Endothelial cell of umbilical vein (primary cell): ENCODE measurements around the gene HECTD3. TPM values are rescaled to one million over a fixed set of nuclear protein-coding genes. Genes with fewer than 3 reads are reported as not detected.

Experiments
- BruUV-seq: library from RNA; stranded (reverse); fragments of 400-500 nt; replicated peaks from 2 replicates; lab custom pipeline; 2021; lab: Mats Ljungman, UMichigan
- CTCF ChIA-PET: fragments of 300-600, 350-600 bp; sonication (Branson Sonifier 250); formaldehyde crosslinking; loops from one replicate; lab custom pipeline; 2021; ENCODE audit warnings: antibody characterized with exemption, inconsistent platforms; lab: Charles Lee
- POLR2A ChIA-PET: fragments of 300-600, 350-600 bp; sonication (Branson Sonifier 250); formaldehyde crosslinking; loops from one replicate; lab custom pipeline; 2021; ENCODE audit warnings: antibody characterized with exemption, inconsistent platforms; lab: Charles Lee
- DNase-seq: peaks from one replicate; pipeline ENCODE4 v3.0.0-alpha.2; 2011; ENCODE audit warnings: low read depth, low spot score
- FAIRE-seq: peaks from 2 replicates; lab custom pipeline; 2011; peaks lifted over from hg19 to GRCh38; lab: Jason Lieb, UNC
- H2AFZ ChIP-seq: 2 replicates; pipeline ENCODE4 v1.6.0; 2012; ENCODE audit warnings: low read depth, low read length, control low read depth, inconsistent platforms
- H3K27ac ChIP-seq: 2 replicates; pipeline ENCODE4 v1.5.1; 2011; ENCODE audit warnings: low read depth, mild to moderate bottlenecking, control low read depth, low read length, moderate library complexity; ENCODE audit not compliant: insufficient read depth
- H3K27me3 ChIP-seq, 2 experiments: 2 replicates each; pipeline versions ENCODE4 v1.6.0 to v1.6.1; 2011; ENCODE audit warnings: low read length in 2 of 2, mixed read lengths in 1 of 2; ENCODE audit not compliant: control insufficient read depth in 2 of 2, insufficient read depth in 2 of 2
- H3K36me3 ChIP-seq, 2 experiments: 2 replicates in 1 of 2; 3 replicates in 1 of 2; pipeline ENCODE4 v1.5.1; 2011; ENCODE audit warnings: low read length in 2 of 2, mild to moderate bottlenecking in 1 of 2, moderate library complexity in 1 of 2; ENCODE audit not compliant: control insufficient read depth in 2 of 2, insufficient read depth in 2 of 2; ENCODE audit errors: extremely low read depth in 1 of 2
- H3K4me1 ChIP-seq: 3 replicates; pipeline ENCODE4 v1.5.1; 2011; ENCODE audit warnings: mild to moderate bottlenecking, low read length; ENCODE audit not compliant: control insufficient read depth, insufficient read depth; ENCODE audit errors: extremely low read depth
- H3K4me2 ChIP-seq: 2 replicates; pipeline ENCODE4 v1.6.1; 2011; ENCODE audit warnings: low read length, control low read depth, mixed read lengths; ENCODE audit not compliant: insufficient read depth
- H3K4me3 ChIP-seq, 3 experiments: fragments of 200-600 bp in 1 of 3; sonication (generic), shearing (Covaris generic) in 1 of 3; replicated peaks in 1 of 3; 2 replicates each; pipeline ENCODE4 v1.5.1; 2011 to 2016; ENCODE audit warnings: control low read depth in 3 of 3, low read length in 3 of 3, mild to moderate bottlenecking in 2 of 3, inconsistent platforms in 1 of 3, low read depth in 1 of 3, moderate library complexity in 1 of 3; ENCODE audit not compliant: insufficient read depth in 1 of 3
- H3K79me2 ChIP-seq: 2 replicates; pipeline ENCODE4 v1.6.0; 2012; ENCODE audit warnings: low read length, inconsistent platforms; ENCODE audit not compliant: control insufficient read depth, insufficient read depth
- H3K9ac ChIP-seq: replicated peaks from 2 replicates; pipeline ENCODE3; 2011; ENCODE audit warnings: low read length, control low read depth; ENCODE audit not compliant: insufficient read depth; ENCODE audit errors: extremely low read depth
- H3K9me1 ChIP-seq: replicated peaks from 3 replicates; pipeline ENCODE4 v1.6.0; 2011; ENCODE audit warnings: mild to moderate bottlenecking, low read length; ENCODE audit not compliant: control insufficient read depth, insufficient read depth; ENCODE audit errors: extremely low read depth
- H3K9me3 ChIP-seq: replicated peaks from 2 replicates; pipeline ENCODE4 v1.5.1; 2012; ENCODE audit warnings: low read length, inconsistent platforms; ENCODE audit not compliant: control insufficient read depth, insufficient read depth
- H4K20me1 ChIP-seq: replicated peaks from 2 replicates; pipeline ENCODE3; 2011; ENCODE audit warnings: mild to moderate bottlenecking, low read length; ENCODE audit not compliant: control insufficient read depth, insufficient read depth; ENCODE audit errors: extremely low read depth
- EZH2 ChIP-seq: IDR thresholded peaks from 2 replicates; pipeline ENCODE4 v1.6.1; 2012; ENCODE audit warnings: borderline replicate concordance, low read depth, mild to moderate bottlenecking, moderate library complexity, low read length, inconsistent platforms; ENCODE audit not compliant: severe bottlenecking
- FOS ChIP-seq: IDR thresholded peaks from 2 replicates; pipeline ENCODE4 v1.6.1; 2011; ENCODE audit warnings: mild to moderate bottlenecking, low read length, moderate library complexity, borderline replicate concordance; ENCODE audit not compliant: insufficient read depth
- GATA2 ChIP-seq: IDR thresholded peaks from 2 replicates; pipeline ENCODE4 v1.7.0; 2011; ENCODE audit warnings: low read depth, mild to moderate bottlenecking, moderate library complexity, mixed read lengths, low read length; ENCODE audit not compliant: insufficient read length, insufficient read depth
- JUN ChIP-seq: IDR thresholded peaks from 2 replicates; pipeline ENCODE4 v1.6.1; 2011; ENCODE audit warnings: borderline replicate concordance, low read depth; ENCODE audit not compliant: insufficient read length, insufficient read depth
- MYC ChIP-seq: IDR thresholded peaks from one replicate; pipeline ENCODE4 v1.6.1; 2011; ENCODE audit warnings: mild to moderate bottlenecking, low read depth, low read length
- POLR2A ChIP-seq: IDR thresholded peaks from 2 replicates; pipeline ENCODE4 v1.6.1; 2012; ENCODE audit warnings: low read depth, mild to moderate bottlenecking, control low read depth, low read length
- POLR2AphosphoS5 ChIP-seq: IDR thresholded peaks from 2 replicates; pipeline ENCODE4 v1.6.1; 2012; ENCODE audit warnings: low read depth, mild to moderate bottlenecking, control low read depth, low read length, moderate library complexity; ENCODE audit not compliant: insufficient read depth
- dilution Hi-C: fragments of 300-500 bp; cut with MboI; formaldehyde crosslinking; loops from one replicate; pipeline ENCODE4 v1.15.0; 2019; ENCODE audit warnings: low sequenced_read_pairs; ENCODE audit not compliant: extremely low pct_ligation_motif_present
- intact Hi-C: fragments of 100-400 bp; cut with micrococcal nuclease; formaldehyde crosslinking; loops from one replicate; pipeline ENCODE4 v1.10.0; 2022
- polyA plus RNA-seq, 4 experiments: library from polyadenylated mRNA; depleted of rRNA in 3 of 4; stranded (reverse) in 3 of 4; unstranded in 1 of 4; fragments of >200 nt; gene quantifications; 2 replicates each; pipeline versions ENCODE4 v1.2.1 to v1.2.3, GENCODE V29; 2011 to 2012; ENCODE audit warnings: missing spikeins in 1 of 4
- total RNA-seq: library from RNA; stranded (reverse); gene quantifications from 2 replicates; pipeline ENCODE4 v1.2.3, GENCODE V29; 2021
- TF ChIP-seq, protein P1 (sequence below), 2 donors: IDR thresholded peaks; 1 replicate in 1 of 2; 2 replicates in 1 of 2; pipeline ENCODE4 v1.5.1; 2011; ENCODE audit warnings: low read length in 2 of 2, mild to moderate bottlenecking in 2 of 2, moderate library complexity in 2 of 2, control low read depth in 1 of 2, inconsistent platforms in 1 of 2, low read depth in 1 of 2; ENCODE audit not compliant: insufficient read depth in 1 of 2; ENCODE audit errors: extremely low read depth in 1 of 2
- TF ChIP-seq, protein P2 (sequence below): IDR thresholded peaks from 2 replicates; pipeline ENCODE4 v1.6.1; 2011; ENCODE audit not compliant: insufficient read depth, insufficient read length

HECTD3 gene
- total and polyA plus RNA-seq, 2 donors (not counting 3 experiments of a cell fraction or from before 2014, with no cell fraction given), result 80.0 to 114 TPM

DNA sequence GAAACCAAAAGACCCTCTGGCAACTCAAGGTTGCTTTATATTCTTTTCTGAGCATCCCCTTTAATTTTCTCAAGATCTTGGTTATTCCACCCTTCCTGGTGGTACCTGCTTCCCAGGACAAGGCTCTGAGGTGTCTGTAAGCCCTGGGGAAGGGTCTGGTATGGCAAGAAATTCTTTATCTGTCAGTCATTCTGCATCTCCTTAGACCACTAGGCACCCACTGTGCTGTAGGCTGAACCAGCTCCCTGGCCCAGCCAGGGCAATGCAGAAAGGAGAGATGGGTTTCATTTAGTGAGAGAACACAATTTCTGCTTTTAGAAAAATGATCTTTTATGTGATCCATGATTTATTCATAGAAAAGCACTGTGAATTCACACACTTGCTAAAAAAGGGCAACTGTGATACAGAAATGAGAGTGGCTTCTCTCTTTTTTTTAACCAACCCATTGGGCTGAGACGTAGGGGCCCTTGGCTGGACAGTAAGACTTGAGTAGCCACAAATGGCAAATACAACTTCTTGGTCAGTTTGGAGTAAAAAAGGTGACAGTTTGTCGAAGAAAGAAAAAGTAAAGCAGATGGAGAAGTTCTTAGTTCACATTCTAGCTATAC, 5.1 kb upstream of the HECTD3 start:
- H3K4me1 ChIP-seq, result peaks cover 20% of the 10 kb centered on the region
- no peak overlapping the region for H3K4me2 ChIP-seq
- ChIA-PET POLR2A (interaction anchor here (0.6 kb wide), 1 partner anchor 805 kb away, joined by 3 read pairs; no protein-coding TSS in a partner anchor), CTCF (interaction anchor here (0.9 to 12.8 kb wide), 5 partner anchors 25 to 553 kb away, joined by 3 to 556 read pairs (median 6); no protein-coding TSS in a partner anchor)
- no peak for TF ChIP-seq JUN
- TF ChIP-seq, protein P1, sequence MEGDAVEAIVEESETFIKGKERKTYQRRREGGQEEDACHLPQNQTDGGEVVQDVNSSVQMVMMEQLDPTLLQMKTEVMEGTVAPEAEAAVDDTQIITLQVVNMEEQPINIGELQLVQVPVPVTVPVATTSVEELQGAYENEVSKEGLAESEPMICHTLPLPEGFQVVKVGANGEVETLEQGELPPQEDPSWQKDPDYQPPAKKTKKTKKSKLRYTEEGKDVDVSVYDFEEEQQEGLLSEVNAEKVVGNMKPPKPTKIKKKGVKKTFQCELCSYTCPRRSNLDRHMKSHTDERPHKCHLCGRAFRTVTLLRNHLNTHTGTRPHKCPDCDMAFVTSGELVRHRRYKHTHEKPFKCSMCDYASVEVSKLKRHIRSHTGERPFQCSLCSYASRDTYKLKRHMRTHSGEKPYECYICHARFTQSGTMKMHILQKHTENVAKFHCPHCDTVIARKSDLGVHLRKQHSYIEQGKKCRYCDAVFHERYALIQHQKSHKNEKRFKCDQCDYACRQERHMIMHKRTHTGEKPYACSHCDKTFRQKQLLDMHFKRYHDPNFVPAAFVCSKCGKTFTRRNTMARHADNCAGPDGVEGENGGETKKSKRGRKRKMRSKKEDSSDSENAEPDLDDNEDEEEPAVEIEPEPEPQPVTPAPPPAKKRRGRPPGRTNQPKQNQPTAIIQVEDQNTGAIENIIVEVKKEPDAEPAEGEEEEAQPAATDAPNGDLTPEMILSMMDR (IDR thresholded peaks at IDR 0.05; ENCODE audit: extremely low read depth in 1 of 2, insufficient read depth in 1 of 2, low read depth in 1 of 2, low read length in 2 of 2), result no peak
- TF ChIP-seq, protein P2, sequence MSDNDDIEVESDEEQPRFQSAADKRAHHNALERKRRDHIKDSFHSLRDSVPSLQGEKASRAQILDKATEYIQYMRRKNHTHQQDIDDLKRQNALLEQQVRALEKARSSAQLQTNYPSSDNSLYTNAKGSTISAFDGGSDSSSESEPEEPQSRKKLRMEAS, result no peak
- no peak for TF ChIP-seq FOS
- no peak for TF ChIP-seq MYC
- TF ChIP-seq EZH2, result no peak
- no peak for TF ChIP-seq GATA2
- TF ChIP-seq POLR2AphosphoS5, result no peak
- TF ChIP-seq POLR2A, result no peak
- DNase-seq (no peak), FAIRE-seq (no peak)
- H3K4me3 ChIP-seq, result no peak overlapping the region
- no peaks in the 10 kb centered on the region for H3K9me1 ChIP-seq
- intact Hi-C loops, result loop anchor here (10.0 kb wide), 1 partner anchor 189 kb away; the partner anchor contains the start of gene ZSWIM5
- BruUV-seq, result no TSS peak
- no peak overlapping the region for H3K9ac ChIP-seq
- no peaks in the 10 kb centered on the region for H3K9me3 ChIP-seq
- no peak overlapping the region for H3K27ac ChIP-seq
- dilution Hi-C loops, result no loop called here
- no peak overlapping the region for H2AFZ ChIP-seq
- peaks cover 3% of the 10 kb centered on the region in 2 experiments for H3K36me3 ChIP-seq
- no peaks in the 10 kb centered on the region for H3K27me3 ChIP-seq
- H4K20me1 ChIP-seq, result no peaks in the 10 kb centered on the region
- peaks cover 7% of the 10 kb centered on the region for H3K79me2 ChIP-seq
